ENCODE measurements around the gene CACHD1. TPM values are rescaled to one million over a fixed set of nuclear protein-coding genes. Genes with fewer than 3 reads are reported as not detected.

Gene CACHD1
- total RNA-seq, 2 experiments from 2014 or later = 0.05 TPM; not detected in 1

DNA sequence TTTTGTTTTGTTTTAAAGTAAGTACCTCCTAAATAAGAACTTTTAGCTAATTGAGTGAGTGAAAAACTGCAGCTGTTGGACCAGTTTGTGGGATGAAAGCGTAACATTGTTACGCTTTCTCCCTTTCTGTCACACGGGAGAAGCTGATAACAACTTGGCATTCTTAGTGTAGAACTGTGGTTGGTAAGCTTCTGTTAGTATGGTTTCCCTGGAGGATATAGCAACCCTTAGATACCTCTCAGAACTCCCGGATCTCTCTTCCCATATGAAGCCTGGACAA is 98.2 kb downstream of the CACHD1 start:
- no peak overlapping the region for H3K4me3 Mint-ChIP-seq
- H3K27me3 Mint-ChIP-seq = peaks cover 3% of the 10 kb centered on the region
- ChIA-PET CTCF (no interaction called here), POLR2A (no interaction called here)
- H3K36me3 Mint-ChIP-seq (ENCODE audit: low read depth) = no peaks in the 10 kb centered on the region
- H3K4me1 Mint-ChIP-seq = no peaks in the 10 kb centered on the region
- H3K27ac Mint-ChIP-seq = no peak overlapping the region
- no peak for DNase-seq
- H3K9me3 Mint-ChIP-seq = no peaks in the 10 kb centered on the region

DNA sequence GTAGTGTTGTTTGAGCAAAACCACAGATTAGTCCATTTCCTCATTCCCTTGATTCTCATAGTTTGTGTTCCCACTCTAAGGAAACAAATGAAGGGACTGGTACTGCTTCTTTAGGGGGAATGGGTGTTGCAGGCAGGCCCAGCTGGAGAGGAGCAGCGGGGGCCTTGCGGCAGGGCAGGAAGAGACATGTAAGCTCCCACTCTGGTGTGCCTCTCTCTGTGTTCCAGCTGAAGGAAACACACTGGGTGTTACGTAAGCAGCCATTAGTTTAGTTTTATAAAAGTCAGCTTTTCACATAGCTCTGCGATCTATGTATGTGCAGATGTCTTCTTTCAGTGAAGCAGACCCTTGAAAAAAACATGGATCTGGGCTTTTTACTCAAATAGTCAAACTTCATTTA is 99.5 kb downstream of the CACHD1 start:
- H3K27ac Mint-ChIP-seq = no peak overlapping the region
- H3K9me3 Mint-ChIP-seq = no peaks in the 10 kb centered on the region
- H3K36me3 Mint-ChIP-seq (ENCODE audit: low read depth) = no peaks in the 10 kb centered on the region
- H3K27me3 Mint-ChIP-seq = peaks cover 3% of the 10 kb centered on the region
- POLR2A ChIA-PET = no interaction called here
- CTCF ChIA-PET = no interaction called here
- no peak overlapping the region for H3K4me3 Mint-ChIP-seq
- no peak for DNase-seq
- no peaks in the 10 kb centered on the region for H3K4me1 Mint-ChIP-seq

DNA sequence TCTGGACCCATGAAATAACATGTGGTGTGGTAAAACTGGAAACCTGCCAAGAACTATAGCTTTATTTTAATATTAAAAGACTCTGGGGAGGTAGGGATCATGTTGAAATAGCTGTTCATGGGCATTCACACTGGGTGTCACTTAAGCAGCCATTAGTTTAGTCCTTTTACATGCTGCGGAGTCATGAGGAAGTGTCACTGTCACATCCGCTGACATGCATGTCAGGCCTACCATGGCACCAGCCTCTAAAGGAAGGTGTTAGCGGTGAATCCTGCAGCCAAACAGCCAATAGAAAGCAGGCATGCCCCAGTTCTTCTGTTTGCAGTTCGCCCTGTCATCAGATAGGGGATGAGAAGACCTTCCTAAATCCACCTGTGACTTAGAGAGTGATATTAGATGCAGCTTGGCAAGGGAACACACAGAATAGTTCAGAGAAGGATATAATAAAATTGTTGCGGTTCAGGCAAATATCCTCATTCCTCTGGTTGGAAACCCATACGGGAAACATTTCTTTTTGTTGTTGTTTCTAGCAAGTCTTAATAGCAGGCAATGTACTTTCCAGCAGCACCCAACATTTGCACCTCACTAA is 100.4 kb downstream of the CACHD1 start:
- POLR2A ChIA-PET = no interaction called here
- Mint-ChIP-seq H3K4me3 (no peak overlapping the region), H3K4me1 (no peaks in the 10 kb centered on the region), H3K9me3 (no peaks in the 10 kb centered on the region), H3K27ac (no peak overlapping the region), H3K27me3 (peaks cover 1% of the 10 kb centered on the region), H3K36me3 (ENCODE audit: low read depth) (no peaks in the 10 kb centered on the region)
- no peak for DNase-seq
- CTCF ChIA-PET = no interaction called here

DNA sequence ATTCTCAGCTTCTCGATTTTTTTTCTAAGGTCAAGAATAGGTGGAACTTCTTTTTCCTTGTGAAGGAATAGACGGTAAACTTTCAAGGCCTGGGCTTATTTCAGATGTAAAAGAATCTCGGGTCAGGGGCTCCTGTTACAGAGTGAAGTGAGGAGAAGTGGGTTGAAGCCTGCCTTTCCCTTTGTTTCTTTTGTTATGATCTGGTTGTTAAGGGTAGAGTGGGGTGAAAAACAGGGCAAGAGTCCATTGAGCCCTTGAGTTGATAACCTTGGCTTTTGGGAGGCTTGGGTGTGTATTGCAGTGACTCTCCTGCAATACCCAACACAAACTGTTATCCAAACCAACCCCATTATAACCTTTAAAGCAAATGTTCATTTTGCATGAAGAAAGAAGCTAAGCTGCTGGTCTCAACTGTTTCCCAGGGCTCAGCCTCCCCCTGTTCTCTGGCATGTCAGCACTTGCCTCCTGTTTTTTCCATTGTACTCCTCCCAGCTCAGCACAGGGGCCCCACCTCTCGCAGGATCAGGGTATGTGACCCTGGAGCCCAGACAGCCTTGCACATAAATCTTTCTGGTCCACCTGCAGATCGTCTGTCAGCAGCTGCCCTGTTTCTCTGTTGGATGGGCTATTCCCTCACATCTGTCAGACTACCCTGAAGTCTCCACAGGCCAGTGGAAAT is 102.4 kb downstream of the CACHD1 start:
- H3K4me1 Mint-ChIP-seq = no peaks in the 10 kb centered on the region
- H3K4me3 Mint-ChIP-seq = no peak overlapping the region
- no peaks in the 10 kb centered on the region for H3K9me3 Mint-ChIP-seq
- no peak for DNase-seq
- no peak overlapping the region for H3K27ac Mint-ChIP-seq
- no peaks in the 10 kb centered on the region for H3K27me3 Mint-ChIP-seq
- no peaks in the 10 kb centered on the region for H3K36me3 Mint-ChIP-seq (ENCODE audit: low read depth)
- CTCF ChIA-PET = no interaction called here
- POLR2A ChIA-PET = no interaction called here

DNA sequence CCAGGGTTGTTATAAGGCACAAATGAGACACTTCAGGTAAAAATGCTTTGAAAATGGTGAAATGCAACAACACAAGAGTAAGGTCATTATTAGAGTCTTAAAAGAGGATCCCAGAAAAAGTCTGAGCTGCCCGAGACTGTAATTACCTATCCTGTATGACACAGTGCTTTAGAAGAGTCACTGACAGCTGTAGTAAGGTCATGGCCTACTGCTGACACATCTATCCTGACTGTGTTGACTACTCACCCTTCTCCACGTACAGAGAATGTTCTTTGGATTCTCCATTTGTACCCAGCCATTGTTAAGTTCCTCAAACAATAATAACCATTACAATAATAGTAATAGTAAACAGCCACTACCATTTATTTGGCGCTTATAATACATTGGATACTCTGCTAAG is 104.4 kb downstream of the CACHD1 start:
- no peaks in the 10 kb centered on the region for H3K9me3 Mint-ChIP-seq

DNA sequence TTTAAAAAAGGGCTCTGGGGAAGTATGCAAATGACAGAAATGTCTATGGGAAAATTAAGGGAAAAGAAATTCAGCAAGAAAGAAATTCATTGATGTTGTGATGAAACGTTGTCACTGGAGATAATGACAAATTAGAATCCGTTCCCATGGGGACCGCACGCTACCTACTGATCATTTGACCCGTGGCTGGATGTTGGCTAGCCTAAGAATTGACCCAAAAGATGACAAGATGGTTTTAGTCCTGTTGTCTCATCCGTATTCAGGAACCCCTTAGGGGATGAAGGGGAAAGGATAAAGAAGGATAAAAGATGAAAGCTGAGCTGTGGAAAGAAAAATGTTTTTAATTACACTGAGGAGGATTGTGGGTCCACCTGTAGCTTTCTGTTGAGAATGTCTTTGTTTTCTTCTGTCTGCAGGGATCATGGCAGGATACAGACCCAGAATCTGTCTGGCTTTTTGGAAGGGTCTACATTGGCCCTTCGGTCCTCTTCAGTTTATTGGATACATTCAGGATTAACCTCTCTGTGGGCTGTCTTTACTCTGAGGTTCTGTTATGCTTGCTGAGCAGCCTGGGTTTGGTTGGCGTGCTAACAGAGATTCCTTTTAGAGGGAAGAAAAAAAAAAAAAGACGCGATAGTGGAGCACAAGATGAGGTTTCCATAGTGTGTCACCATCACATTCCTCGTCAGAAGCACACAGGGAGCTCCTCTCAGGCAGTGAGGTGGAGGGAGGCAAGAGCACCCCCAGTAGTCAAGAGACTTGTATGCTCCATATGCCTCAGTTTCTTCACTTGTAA is 106.2 kb downstream of the CACHD1 start:
- Mint-ChIP-seq H3K4me1 (no peaks in the 10 kb centered on the region), H3K4me3 (no peak overlapping the region), H3K27me3 (no peaks in the 10 kb centered on the region), H3K9me3 (no peaks in the 10 kb centered on the region), H3K27ac (no peak overlapping the region), H3K36me3 (ENCODE audit: low read depth) (no peaks in the 10 kb centered on the region)
- ChIA-PET POLR2A (no interaction called here), CTCF (no interaction called here)
- DNase-seq = no peak

More for the DNA sequence above, 104.4 kb downstream of the CACHD1 start:
- Mint-ChIP-seq H3K36me3 (ENCODE audit: low read depth) (no peaks in the 10 kb centered on the region), H3K27ac (no peak overlapping the region), H3K4me1 (no peaks in the 10 kb centered on the region), H3K27me3 (no peaks in the 10 kb centered on the region), H3K4me3 (no peak overlapping the region)
- ChIA-PET POLR2A (no interaction called here), CTCF (interaction anchor here (1.2 kb wide), 1 partner anchor 12 kb away, joined by 3 read pairs; no protein-coding TSS in a partner anchor)
- DNase-seq = no peak

DNA sequence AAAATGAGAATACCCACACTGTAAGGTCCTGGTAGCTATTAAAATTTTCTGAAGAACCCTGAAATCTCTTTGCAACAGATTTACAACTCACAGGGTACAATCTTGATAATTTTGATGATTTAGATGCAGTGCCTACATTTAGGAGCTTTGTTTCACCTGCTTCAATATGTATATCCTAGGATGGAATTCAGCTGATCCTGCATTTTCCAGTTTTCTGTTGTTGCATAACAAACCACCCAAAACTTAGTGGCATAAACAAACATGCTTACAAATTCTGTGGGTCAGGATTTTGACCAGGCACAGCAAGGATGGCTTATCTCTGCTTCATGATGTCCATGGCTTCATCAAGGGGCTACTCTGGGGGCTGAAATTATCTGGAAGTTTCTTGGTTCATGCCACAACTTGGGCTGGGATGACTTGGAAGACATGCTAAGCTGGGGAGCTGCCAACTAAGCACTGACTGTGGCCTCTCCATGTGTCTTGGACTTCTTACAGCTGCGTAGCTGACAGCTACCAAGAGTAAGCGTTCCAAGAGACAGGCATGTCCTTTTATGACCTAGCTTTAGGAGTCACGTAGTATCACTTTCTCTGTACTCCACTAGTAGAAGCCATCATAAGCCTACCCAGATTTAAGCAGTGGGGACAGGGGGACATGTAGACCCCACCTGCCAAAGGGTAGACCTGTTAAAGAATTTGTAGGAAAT is 108.5 kb downstream of the CACHD1 start:
- Mint-ChIP-seq H3K27me3 (peaks cover 4% of the 10 kb centered on the region), H3K27ac (no peak overlapping the region), H3K4me1 (no peaks in the 10 kb centered on the region), H3K36me3 (ENCODE audit: low read depth) (no peaks in the 10 kb centered on the region), H3K4me3 (no peak overlapping the region), H3K9me3 (no peaks in the 10 kb centered on the region)
- ChIA-PET POLR2A (no interaction called here), CTCF (interaction anchor here (1.4 kb wide), 1 partner anchor 98 kb away, joined by 3 read pairs; no protein-coding TSS in a partner anchor)
- DNase-seq = no peak

DNA sequence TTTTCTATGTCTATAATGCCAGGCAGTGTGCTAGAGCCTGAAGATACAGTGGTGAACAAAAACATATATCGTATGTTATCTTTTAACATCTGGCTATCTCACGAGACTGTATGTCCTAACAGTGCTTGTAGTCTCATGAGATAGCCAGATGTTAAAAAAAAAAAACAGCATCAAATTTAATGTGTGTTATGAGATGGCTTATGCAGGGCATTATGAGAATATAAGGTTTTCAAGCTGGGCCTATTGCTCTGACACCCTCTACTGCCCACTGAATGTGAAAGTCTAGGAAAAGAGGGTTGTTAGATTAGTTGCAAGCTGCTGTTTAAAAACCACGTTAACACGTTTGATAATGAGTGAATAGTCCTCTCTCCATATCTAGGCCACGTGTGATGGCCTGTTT is 109.8 kb downstream of the CACHD1 start:
- Mint-ChIP-seq H3K27ac (no peak overlapping the region), H3K4me1 (no peaks in the 10 kb centered on the region), H3K4me3 (no peak overlapping the region), H3K9me3 (no peaks in the 10 kb centered on the region), H3K27me3 (peaks cover 4% of the 10 kb centered on the region), H3K36me3 (ENCODE audit: low read depth) (no peaks in the 10 kb centered on the region)
- CTCF ChIA-PET = no interaction called here
- no peak for DNase-seq
- POLR2A ChIA-PET = no interaction called here

DNA sequence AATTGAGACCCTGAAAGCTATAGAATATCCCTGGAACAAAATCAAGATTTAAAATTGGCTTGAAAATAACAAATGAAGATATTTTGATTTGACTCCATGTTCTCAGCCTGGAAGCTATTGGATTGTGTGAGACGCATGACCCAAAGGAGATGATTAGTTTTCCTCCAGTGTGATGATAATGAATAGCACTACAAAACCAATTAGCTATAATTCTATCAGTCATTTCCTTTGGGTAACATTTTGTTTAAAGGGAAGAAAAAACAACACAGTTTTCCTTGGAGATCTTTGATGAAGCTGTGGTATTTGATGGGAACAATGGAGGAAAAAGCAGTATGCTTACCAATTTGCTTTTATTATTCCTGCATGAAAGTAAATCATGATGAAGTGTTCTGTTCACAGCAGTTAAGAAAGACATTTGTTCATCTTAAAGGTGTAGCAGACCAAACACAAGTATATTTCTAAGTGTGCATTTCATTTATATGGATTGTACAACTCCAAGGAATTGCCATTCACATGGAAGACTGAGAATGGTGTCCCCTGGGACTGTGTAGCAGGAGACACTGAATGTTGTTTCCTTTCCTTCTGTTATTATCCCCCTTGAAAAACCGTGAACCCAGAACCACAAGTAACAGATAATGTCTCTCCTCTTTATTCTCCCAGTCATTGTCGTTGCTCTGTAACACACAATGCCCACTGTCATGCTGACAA is 111.4 kb downstream of the CACHD1 start:
- POLR2A ChIA-PET = no interaction called here
- H3K9me3 Mint-ChIP-seq = no peaks in the 10 kb centered on the region

DNA sequence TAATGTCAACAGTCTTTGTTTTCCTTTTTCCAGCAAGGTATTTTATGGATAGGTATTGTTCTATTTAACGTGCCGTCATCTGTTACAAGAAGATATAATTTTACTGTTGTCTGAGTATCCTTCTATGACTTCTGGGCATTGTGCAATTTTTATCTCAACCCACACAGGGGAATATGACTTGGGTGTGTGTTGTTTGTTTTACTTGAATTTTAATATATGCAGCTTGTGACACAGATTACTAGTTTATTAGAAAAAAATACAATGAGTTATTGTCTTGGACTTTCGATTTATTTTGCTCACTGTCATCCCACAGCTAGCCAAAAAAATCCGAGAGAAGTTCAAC is 111.9 kb downstream of the CACHD1 start:
- Mint-ChIP-seq H3K27ac (no peak overlapping the region), H3K27me3 (peaks cover 4% of the 10 kb centered on the region), H3K9me3 (no peaks in the 10 kb centered on the region), H3K4me1 (no peaks in the 10 kb centered on the region), H3K36me3 (ENCODE audit: low read depth) (no peaks in the 10 kb centered on the region), H3K4me3 (no peak overlapping the region)
- ChIA-PET POLR2A (no interaction called here), CTCF (no interaction called here)
- DNase-seq = no peak

More for the DNA sequence above, 111.4 kb downstream of the CACHD1 start:
- CTCF ChIA-PET = no interaction called here
- no peak for DNase-seq
- no peak overlapping the region for H3K27ac Mint-ChIP-seq
- no peaks in the 10 kb centered on the region for H3K4me1 Mint-ChIP-seq
- no peak overlapping the region for H3K4me3 Mint-ChIP-seq
- H3K27me3 Mint-ChIP-seq = peaks cover 4% of the 10 kb centered on the region
- H3K36me3 Mint-ChIP-seq (ENCODE audit: low read depth) = no peaks in the 10 kb centered on the region

DNA sequence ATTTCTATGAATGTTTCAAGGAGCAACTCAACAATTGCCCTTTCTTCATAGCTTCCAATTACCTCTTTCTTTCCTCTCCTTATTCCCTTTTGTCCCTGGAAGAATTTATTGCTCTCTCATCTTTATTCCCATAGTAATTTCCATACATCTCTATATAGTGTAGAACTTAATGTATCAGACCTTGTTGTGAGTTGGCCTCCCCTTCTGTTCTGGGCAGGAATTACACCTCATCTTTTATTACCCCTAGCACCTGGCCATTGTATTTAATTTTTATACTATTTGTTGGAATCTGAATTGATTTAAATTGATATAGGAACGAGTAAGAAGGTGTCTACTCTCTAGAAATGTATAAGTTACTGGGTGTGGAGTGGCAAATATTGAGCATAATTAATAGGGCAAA is 114.5 kb downstream of the CACHD1 start:
- Mint-ChIP-seq H3K4me3 (no peak overlapping the region), H3K36me3 (ENCODE audit: low read depth) (no peaks in the 10 kb centered on the region), H3K27ac (no peak overlapping the region), H3K9me3 (no peaks in the 10 kb centered on the region), H3K4me1 (no peaks in the 10 kb centered on the region), H3K27me3 (peaks cover 4% of the 10 kb centered on the region)
- no peak for DNase-seq
- POLR2A ChIA-PET = no interaction called here
- CTCF ChIA-PET = no interaction called here

DNA sequence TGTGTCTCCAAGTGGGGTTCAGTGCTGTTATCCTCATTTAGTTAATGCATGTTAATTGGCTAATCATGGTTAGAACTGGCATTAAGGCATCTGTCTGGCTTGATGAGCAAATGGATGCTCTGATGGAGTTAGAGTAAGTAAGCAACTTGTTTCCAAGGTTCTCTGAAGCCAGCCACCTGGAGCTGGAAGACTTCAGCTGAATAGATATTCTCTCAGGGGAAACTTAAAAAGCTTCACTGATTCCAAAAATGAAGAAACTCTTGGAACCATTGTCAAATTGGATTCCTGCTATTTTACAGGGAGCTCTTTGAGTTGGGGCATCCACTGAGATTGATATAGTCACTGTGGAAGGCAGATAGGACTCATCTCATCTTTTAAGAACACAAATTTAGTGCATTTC is 118.9 kb downstream of the CACHD1 start:
- CTCF ChIA-PET = interaction anchor here (0.7 kb wide), 1 partner anchor 150 kb away, joined by 4 read pairs; no protein-coding TSS in a partner anchor
- H3K4me3 Mint-ChIP-seq = no peak overlapping the region
- DNase-seq = no peak
- H3K36me3 Mint-ChIP-seq (ENCODE audit: low read depth) = no peaks in the 10 kb centered on the region
- H3K4me1 Mint-ChIP-seq = no peaks in the 10 kb centered on the region
- H3K9me3 Mint-ChIP-seq = no peaks in the 10 kb centered on the region
- H3K27me3 Mint-ChIP-seq = peaks cover 2% of the 10 kb centered on the region
- H3K27ac Mint-ChIP-seq = no peak overlapping the region
- POLR2A ChIA-PET = no interaction called here

DNA sequence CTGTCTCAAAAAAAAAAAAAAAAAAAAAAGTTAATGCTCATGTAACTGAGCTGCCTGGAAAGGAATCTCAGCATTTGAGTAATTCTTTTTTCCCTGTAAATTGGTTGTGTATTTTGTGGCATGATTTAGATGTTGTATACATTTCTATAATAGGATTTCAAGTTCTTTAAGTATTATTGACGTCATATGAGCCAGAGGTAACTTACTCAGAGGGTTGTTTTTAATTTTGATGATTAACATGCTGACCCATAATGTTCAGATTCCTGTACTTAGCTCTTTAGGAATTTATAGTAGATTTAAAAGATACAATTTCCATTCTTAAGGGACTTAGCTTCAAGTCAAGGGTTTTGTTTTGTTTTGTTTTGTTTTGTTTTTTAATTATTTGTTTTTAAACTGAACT is 120.4 kb downstream of the CACHD1 start:
- CTCF ChIA-PET = no interaction called here
- H3K27ac Mint-ChIP-seq = no peak overlapping the region
- H3K36me3 Mint-ChIP-seq (ENCODE audit: low read depth) = no peaks in the 10 kb centered on the region
- DNase-seq = no peak
- H3K4me3 Mint-ChIP-seq = no peak overlapping the region
- peaks cover 2% of the 10 kb centered on the region for H3K27me3 Mint-ChIP-seq
- H3K9me3 Mint-ChIP-seq = no peaks in the 10 kb centered on the region
- POLR2A ChIA-PET = no interaction called here
- H3K4me1 Mint-ChIP-seq = no peaks in the 10 kb centered on the region

Data from activated CD4-positive, alpha-beta memory T cell treated with anti-CD3 and anti-CD28 coated beads, Interleukin-2, amount 10 ng/mL, durations not matched to agents 7 days and 5 days (primary cell).